Gastrocnemius medialis (tissue), 4 donors: ENCODE data around the gene ZBTB16.

ENCODE experiments used
- POLR2A ChIP-seq, 2 donors: fragments of 450-650 bp; IDR thresholded peaks; one replicate each; pipeline ENCODE4 v1.6.1; 2017; ENCODE audit warnings: antibody characterized with exemption in 2 of 2, mild to moderate bottlenecking in 2 of 2, moderate library complexity in 2 of 2
- TF ChIP-seq, protein P1 (sequence below), 5 experiments: fragments of 450-650 bp in 3 of 5; fragments of 200-600 bp in 2 of 5; sonication (generic) in 2 of 5; IDR thresholded peaks in 4 of 5; conservative IDR thresholded peaks in 1 of 5; 1 replicate in 4 of 5; 2 replicates in 1 of 5; pipeline ENCODE4 v1.5.1; 2016 to 2019; ENCODE audit warnings: antibody characterized with exemption in 5 of 5, mild to moderate bottlenecking in 3 of 5, moderate library complexity in 3 of 5

- TF ChIP-seq, protein P1, sequence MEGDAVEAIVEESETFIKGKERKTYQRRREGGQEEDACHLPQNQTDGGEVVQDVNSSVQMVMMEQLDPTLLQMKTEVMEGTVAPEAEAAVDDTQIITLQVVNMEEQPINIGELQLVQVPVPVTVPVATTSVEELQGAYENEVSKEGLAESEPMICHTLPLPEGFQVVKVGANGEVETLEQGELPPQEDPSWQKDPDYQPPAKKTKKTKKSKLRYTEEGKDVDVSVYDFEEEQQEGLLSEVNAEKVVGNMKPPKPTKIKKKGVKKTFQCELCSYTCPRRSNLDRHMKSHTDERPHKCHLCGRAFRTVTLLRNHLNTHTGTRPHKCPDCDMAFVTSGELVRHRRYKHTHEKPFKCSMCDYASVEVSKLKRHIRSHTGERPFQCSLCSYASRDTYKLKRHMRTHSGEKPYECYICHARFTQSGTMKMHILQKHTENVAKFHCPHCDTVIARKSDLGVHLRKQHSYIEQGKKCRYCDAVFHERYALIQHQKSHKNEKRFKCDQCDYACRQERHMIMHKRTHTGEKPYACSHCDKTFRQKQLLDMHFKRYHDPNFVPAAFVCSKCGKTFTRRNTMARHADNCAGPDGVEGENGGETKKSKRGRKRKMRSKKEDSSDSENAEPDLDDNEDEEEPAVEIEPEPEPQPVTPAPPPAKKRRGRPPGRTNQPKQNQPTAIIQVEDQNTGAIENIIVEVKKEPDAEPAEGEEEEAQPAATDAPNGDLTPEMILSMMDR (IDR thresholded peaks at IDR 0.05 in 4 of 5, conservative IDR thresholded peaks at IDR 0.05 in 1 of 5) = no peak
- no peak for TF ChIP-seq POLR2A (IDR thresholded peaks at IDR 0.05)
Measured at GRCh38 chr11:114161486-114162250, 102.2 kb downstream of the ZBTB16 start.
